ENCODE data around the gene HLA-DQB2. TPM values are rescaled to one million over a fixed set of nuclear protein-coding genes. Genes with fewer than 3 reads are reported as not detected.

Gene HLA-DQB2
- total and polyA plus RNA-seq, 4 donors = 0.32 TPM; not detected in 3

DNA sequence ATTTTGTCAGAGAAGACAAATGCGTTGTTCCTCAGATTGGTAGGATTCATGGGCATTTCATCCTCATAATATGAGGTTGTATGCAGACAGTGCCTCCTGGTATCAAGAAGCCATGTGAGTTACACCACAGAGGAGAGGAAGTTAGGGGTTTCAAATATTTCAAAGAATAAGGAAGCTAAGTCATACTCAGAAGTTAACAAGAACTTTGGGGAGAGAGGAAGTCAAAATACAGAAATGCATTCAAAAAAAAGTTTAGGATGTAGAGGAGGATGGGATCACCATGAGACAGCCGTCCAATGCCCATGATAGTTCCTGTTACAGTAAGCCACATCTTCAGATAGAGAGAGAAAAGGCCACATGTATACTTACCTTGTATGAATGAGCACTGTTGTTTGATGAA, 31.2 kb upstream of the HLA-DQB2 start:
- Histone ChIP-seq H3K9me3 (ENCODE audit: control insufficient read depth in 4 of 4, low read length in 3 of 4) (no peaks in the 10 kb centered on the region), H3K27me3 (ENCODE audit: control insufficient read depth in 4 of 4, insufficient read depth in 4 of 4, low read length in 3 of 4) (peaks cover 0 to 6% (median 2%) of the 10 kb centered on the region in 4 donors), H3K36me3 (ENCODE audit: control insufficient read depth in 4 of 4, insufficient read depth in 3 of 4, low read depth in 1 of 4, low read length in 3 of 4) (no peaks in the 10 kb centered on the region), H3K9ac (ENCODE audit: low read depth in 1 of 2, low read length in 2 of 2) (no peak overlapping the region), H3K4me3 (ENCODE audit: low read depth in 1 of 3, low read length in 3 of 3) (no peak overlapping the region), H3K4me1 (ENCODE audit: control insufficient read depth in 4 of 4, insufficient read depth in 4 of 4, low read length in 3 of 4) (peaks cover 0 to 9% (median 7%) of the 10 kb centered on the region in 4 donors), H3K27ac (ENCODE audit: low read depth in 1 of 2, low read length in 2 of 2) (no peak overlapping the region)
- no peak for DNase-seq (ENCODE audit: low spot score)
- TF ChIP-seq ZBTB33 (IDR thresholded peaks at IDR 0.05) (no peak), RXRA (IDR thresholded peaks at IDR 0.05) (no peak), NR2F2 (IDR thresholded peaks at IDR 0.05) (no peak), FOXA2 (IDR thresholded peaks at IDR 0.05) (no peak), EGR1 (IDR thresholded peaks at IDR 0.05; ENCODE audit: low read depth in 2 of 2) (no peak), SP1 (IDR thresholded peaks at IDR 0.05) (no peak), RAD21 (IDR thresholded peaks at IDR 0.05) (no peak), YY1 (IDR thresholded peaks at IDR 0.05) (no peak), REST (IDR thresholded peaks at IDR 0.05) (no peak), HNF4G (IDR thresholded peaks at IDR 0.05) (no peak), FOXA1 (IDR thresholded peaks at IDR 0.05) (no peak), TAF1 (conservative IDR thresholded peaks at IDR 0.05) (no peak), GABPA (IDR thresholded peaks at IDR 0.05 in 1 of 2, conservative IDR thresholded peaks at IDR 0.05 in 1 of 2) (no peak)
- TF ChIP-seq, protein P1, sequence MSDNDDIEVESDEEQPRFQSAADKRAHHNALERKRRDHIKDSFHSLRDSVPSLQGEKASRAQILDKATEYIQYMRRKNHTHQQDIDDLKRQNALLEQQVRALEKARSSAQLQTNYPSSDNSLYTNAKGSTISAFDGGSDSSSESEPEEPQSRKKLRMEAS (IDR thresholded peaks at IDR 0.05) = no peak
- 57% methylated on average over 2 of the region's 2 CpGs for WGBS

- Histone ChIP-seq H3K36me3 (ENCODE audit: control insufficient read depth in 4 of 4, insufficient read depth in 3 of 4, low read depth in 1 of 4, low read length in 3 of 4) (no peaks in the 10 kb centered on the region), H3K9ac (ENCODE audit: low read depth in 1 of 2, low read length in 2 of 2) (no peak overlapping the region), H3K9me3 (ENCODE audit: control insufficient read depth in 4 of 4, low read length in 3 of 4) (no peaks in the 10 kb centered on the region), H3K4me1 (ENCODE audit: control insufficient read depth in 4 of 4, insufficient read depth in 4 of 4, low read length in 3 of 4) (peaks cover 0 to 9% (median 7%) of the 10 kb centered on the region in 4 donors), H3K4me3 (ENCODE audit: low read depth in 1 of 3, low read length in 3 of 3) (no peak overlapping the region), H3K27ac (ENCODE audit: low read depth in 1 of 2, low read length in 2 of 2) (no peak overlapping the region), H3K27me3 (ENCODE audit: control insufficient read depth in 4 of 4, insufficient read depth in 4 of 4, low read length in 3 of 4) (peaks cover 0 to 6% (median 2%) of the 10 kb centered on the region in 4 donors)
- TF ChIP-seq FOXA2 (IDR thresholded peaks at IDR 0.05) = no peak
- TF ChIP-seq, protein P2, sequence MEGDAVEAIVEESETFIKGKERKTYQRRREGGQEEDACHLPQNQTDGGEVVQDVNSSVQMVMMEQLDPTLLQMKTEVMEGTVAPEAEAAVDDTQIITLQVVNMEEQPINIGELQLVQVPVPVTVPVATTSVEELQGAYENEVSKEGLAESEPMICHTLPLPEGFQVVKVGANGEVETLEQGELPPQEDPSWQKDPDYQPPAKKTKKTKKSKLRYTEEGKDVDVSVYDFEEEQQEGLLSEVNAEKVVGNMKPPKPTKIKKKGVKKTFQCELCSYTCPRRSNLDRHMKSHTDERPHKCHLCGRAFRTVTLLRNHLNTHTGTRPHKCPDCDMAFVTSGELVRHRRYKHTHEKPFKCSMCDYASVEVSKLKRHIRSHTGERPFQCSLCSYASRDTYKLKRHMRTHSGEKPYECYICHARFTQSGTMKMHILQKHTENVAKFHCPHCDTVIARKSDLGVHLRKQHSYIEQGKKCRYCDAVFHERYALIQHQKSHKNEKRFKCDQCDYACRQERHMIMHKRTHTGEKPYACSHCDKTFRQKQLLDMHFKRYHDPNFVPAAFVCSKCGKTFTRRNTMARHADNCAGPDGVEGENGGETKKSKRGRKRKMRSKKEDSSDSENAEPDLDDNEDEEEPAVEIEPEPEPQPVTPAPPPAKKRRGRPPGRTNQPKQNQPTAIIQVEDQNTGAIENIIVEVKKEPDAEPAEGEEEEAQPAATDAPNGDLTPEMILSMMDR (IDR thresholded peaks at IDR 0.05; ENCODE audit: low read depth, low read length, missing input control) = no peak
- TF ChIP-seq YY1 (IDR thresholded peaks at IDR 0.05) = no peak
- no peak for TF ChIP-seq ZBTB33 (IDR thresholded peaks at IDR 0.05)
- no peak for TF ChIP-seq EGR1 (IDR thresholded peaks at IDR 0.05; ENCODE audit: low read depth in 2 of 2)
- no peak for TF ChIP-seq REST (IDR thresholded peaks at IDR 0.05)
- TF ChIP-seq, protein P3, sequence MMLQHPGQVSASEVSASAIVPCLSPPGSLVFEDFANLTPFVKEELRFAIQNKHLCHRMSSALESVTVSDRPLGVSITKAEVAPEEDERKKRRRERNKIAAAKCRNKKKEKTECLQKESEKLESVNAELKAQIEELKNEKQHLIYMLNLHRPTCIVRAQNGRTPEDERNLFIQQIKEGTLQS (IDR thresholded peaks at IDR 0.05) = no peak
- WGBS = 54% methylated on average over 3 of the region's 3 CpGs
- no peak for DNase-seq (ENCODE audit: low spot score)
Observed at GRCh38 chr6:32792901-32793435, 29.6 kb upstream of the HLA-DQB2 start.

Measured in liver (tissue), 9 donors.